ENCODE data around the gene SPRR3. TPM values are rescaled to one million over a fixed set of nuclear protein-coding genes. Genes with fewer than 3 reads are reported as not detected.
A peak's percentile ranks its signal among the peaks of the same experiment; 100 is the strongest.

SPRR3 gene
- total RNA-seq, 4 donors from 2014 or later: not detected

- no peak for TF ChIP-seq EP300 (IDR thresholded peaks at IDR 0.05)
- no peak for TF ChIP-seq POLR2A (IDR thresholded peaks at IDR 0.05)
- no peak for TF ChIP-seq POLR2AphosphoS5 (IDR thresholded peaks at IDR 0.05)
- TF ChIP-seq CTCF (IDR thresholded peaks at IDR 0.05): no peak
- 70% methylated on average over 1 of the region's 1 CpG for WGBS
- DNase-seq (ENCODE audit: low spot score in 2 of 2): no peak
Observed at GRCh38 chr1:152976688-152977087, 24.9 kb upstream of the SPRR3 start.

GRCh38 chr1:152977614-152978013 is 23.9 kb upstream of the SPRR3 start:
- H3K27me3 ChIP-seq: peaks cover 4% of the 10 kb centered on the region

More at GRCh38 chr1:152976688-152977087, 24.9 kb upstream of the SPRR3 start:
- H3K27ac ChIP-seq: no peak overlapping the region
- no peak overlapping the region for H3K4me3 ChIP-seq
- H3K9me3 ChIP-seq: no peaks in the 10 kb centered on the region
- no peaks in the 10 kb centered on the region for H3K4me1 ChIP-seq
- peaks cover 4% of the 10 kb centered on the region for H3K27me3 ChIP-seq
- no peaks in the 10 kb centered on the region for H3K36me3 ChIP-seq

GRCh38 chr1:152980676-152981075 is 20.9 kb upstream of the SPRR3 start:
- no peaks in the 10 kb centered on the region for H3K36me3 ChIP-seq
- no peak overlapping the region for H3K4me3 ChIP-seq
- H3K9me3 ChIP-seq: no peaks in the 10 kb centered on the region
- DNase-seq (ENCODE audit: low spot score in 2 of 2): no peak
- WGBS: 100% methylated on average over 1 of the region's 1 CpG
- TF ChIP-seq EP300 (IDR thresholded peaks at IDR 0.05) (no peak), CTCF (IDR thresholded peaks at IDR 0.05) (no peak), POLR2AphosphoS5 (IDR thresholded peaks at IDR 0.05) (no peak), POLR2A (IDR thresholded peaks at IDR 0.05) (no peak)
- peaks cover 10% of the 10 kb centered on the region for H3K4me1 ChIP-seq
- peaks cover 4% of the 10 kb centered on the region for H3K27me3 ChIP-seq
- H3K27ac ChIP-seq: peak overlapping the region; percentile 51

More at GRCh38 chr1:152977614-152978013, 23.9 kb upstream of the SPRR3 start:
- no peak overlapping the region for H3K27ac ChIP-seq
- DNase-seq (ENCODE audit: low spot score in 2 of 2): no peak
- H3K4me1 ChIP-seq: peaks cover 1% of the 10 kb centered on the region
- H3K4me3 ChIP-seq: no peak overlapping the region
- no peaks in the 10 kb centered on the region for H3K36me3 ChIP-seq
- H3K9me3 ChIP-seq: no peaks in the 10 kb centered on the region
- TF ChIP-seq POLR2A (IDR thresholded peaks at IDR 0.05) (no peak), EP300 (IDR thresholded peaks at IDR 0.05) (no peak), POLR2AphosphoS5 (IDR thresholded peaks at IDR 0.05) (no peak), CTCF (IDR thresholded peaks at IDR 0.05) (no peak)

GRCh38 chr1:152981146-152981871 is 20.2 kb upstream of the SPRR3 start:
- DNase-seq (ENCODE audit: low spot score in 2 of 2): no peak
- Histone ChIP-seq H3K36me3 (no peaks in the 10 kb centered on the region), H3K4me1 (peaks cover 10% of the 10 kb centered on the region), H3K9me3 (no peaks in the 10 kb centered on the region), H3K4me3 (no peak overlapping the region), H3K27ac (peak overlapping the region; percentile 51), H3K27me3 (peaks cover 4% of the 10 kb centered on the region)
- TF ChIP-seq POLR2A (IDR thresholded peaks at IDR 0.05) (no peak), CTCF (IDR thresholded peaks at IDR 0.05) (no peak), EP300 (IDR thresholded peaks at IDR 0.05) (no peak), POLR2AphosphoS5 (IDR thresholded peaks at IDR 0.05) (no peak)
- 71% methylated on average over 6 of the region's 6 CpGs for WGBS

- WGBS: 89% methylated on average over 4 of the region's 4 CpGs
Observed at GRCh38 chr1:152982076-152982475, 19.5 kb upstream of the SPRR3 start.

More at GRCh38 chr1:152982076-152982475, 19.5 kb upstream of the SPRR3 start:
- TF ChIP-seq EP300 (IDR thresholded peaks at IDR 0.05) (no peak), POLR2A (IDR thresholded peaks at IDR 0.05) (no peak), CTCF (IDR thresholded peaks at IDR 0.05) (no peak), POLR2AphosphoS5 (IDR thresholded peaks at IDR 0.05) (no peak)
- no peak overlapping the region for H3K4me3 ChIP-seq
- H3K9me3 ChIP-seq: no peaks in the 10 kb centered on the region
- DNase-seq (ENCODE audit: low spot score in 2 of 2): no peak
- no peaks in the 10 kb centered on the region for H3K36me3 ChIP-seq
- H3K27me3 ChIP-seq: peaks cover 4% of the 10 kb centered on the region
- peak overlapping the region; percentile 51 for H3K27ac ChIP-seq
- peaks cover 10% of the 10 kb centered on the region for H3K4me1 ChIP-seq
